Endometrial microvascular endothelial cells (primary cell): Measurements from ENCODE around the gene FASN. TPM values are rescaled to one million over a fixed set of nuclear protein-coding genes. Genes with fewer than 3 reads are reported as not detected.

ENCODE experiments used
- in situ Hi-C: cut with HindIII; loops from 2 replicates; pipeline ENCODE4 v1.10.0; 2017; ENCODE audit warnings: low sequenced_read_pairs, low pct_unique_long_range_greater_than_20kb; ENCODE audit errors: inconsistent ontology term
- total RNA-seq: library from RNA; depleted of rRNA; stranded (reverse); fragments of >200 nt; gene quantifications from one replicate; pipeline ENCODE4 v1.2.3, GENCODE V29; 2015; ENCODE audit errors: inconsistent ontology term

FASN gene
- total RNA-seq, 1 donor from 2014 or later: 76.7 TPM

GRCh38 chr17:82105417-82105881, 7.4 kb upstream of the FASN start:
- in situ Hi-C loops: no loop called here

GRCh38 chr17:82104797-82105416, 6.9 kb upstream of the FASN start:
- in situ Hi-C loops: no loop called here

GRCh38 chr17:82103553-82104451, 5.8 kb upstream of the FASN start:
- in situ Hi-C loops: no loop called here

- in situ Hi-C loops: no loop called here
Observed at GRCh38 chr17:82101767-82102679, 4.0 kb upstream of the FASN start.

GRCh38 chr17:82101301-82101715, 3.3 kb upstream of the FASN start:
- in situ Hi-C loops: no loop called here

GRCh38 chr17:82100502-82101298, 2.7 kb upstream of the FASN start:
- in situ Hi-C loops: no loop called here

- in situ Hi-C loops: no loop called here
Observed at GRCh38 chr17:82098939-82099763, 1.1 kb upstream of the FASN start.

- in situ Hi-C loops: no loop called here
Observed at GRCh38 chr17:82097919-82098168, 192 bp downstream of the FASN start.

- in situ Hi-C loops: no loop called here
Observed at GRCh38 chr17:82097184-82097918, 685 bp downstream of the FASN start.

- in situ Hi-C loops: no loop called here
Observed at GRCh38 chr17:82096709-82097183, 1.3 kb downstream of the FASN start.

- in situ Hi-C loops: no loop called here
Observed at GRCh38 chr17:82095777-82096708, 2.0 kb downstream of the FASN start.

- in situ Hi-C loops: no loop called here
Observed at GRCh38 chr17:82094931-82095776, 2.9 kb downstream of the FASN start.

GRCh38 chr17:82092995-82093751, 4.9 kb downstream of the FASN start:
- in situ Hi-C loops: no loop called here

- in situ Hi-C loops: no loop called here
Observed at GRCh38 chr17:82092628-82092994, 5.4 kb downstream of the FASN start.

- in situ Hi-C loops: no loop called here
Observed at GRCh38 chr17:82092094-82092586, 5.9 kb downstream of the FASN start.
